GM06990 (cell line): Measurements from ENCODE around the gene ZC3H18.

ENCODE experiments used
- DNase-seq: peaks from one replicate; pipeline ENCODE4 v3.0.0-alpha.2; 2011; ENCODE audit not compliant: insufficient read length; ENCODE audit errors: extremely low read depth
- H3K27me3 ChIP-seq: replicated peaks from 2 replicates; pipeline ENCODE4 v1.6.0; 2011; ENCODE audit warnings: low read length; ENCODE audit not compliant: control insufficient read depth, insufficient read depth
- H3K36me3 ChIP-seq: 2 replicates; pipeline ENCODE4 v1.5.1; 2011; ENCODE audit warnings: low read length; ENCODE audit not compliant: control insufficient read depth, insufficient read depth
- H3K4me3 ChIP-seq: replicated peaks from 2 replicates; pipeline ENCODE4 v1.5.1; 2011; ENCODE audit warnings: low read depth, mild to moderate bottlenecking, control low read depth, low read length
- TF ChIP-seq, protein P1 (sequence below): IDR thresholded peaks from 2 replicates; pipeline ENCODE4 v1.5.1; 2011; ENCODE audit warnings: low read length, control low read depth, mild to moderate bottlenecking, inconsistent platforms; ENCODE audit not compliant: insufficient read depth, poor library complexity, severe bottlenecking

ZC3H18 gene

DNA sequence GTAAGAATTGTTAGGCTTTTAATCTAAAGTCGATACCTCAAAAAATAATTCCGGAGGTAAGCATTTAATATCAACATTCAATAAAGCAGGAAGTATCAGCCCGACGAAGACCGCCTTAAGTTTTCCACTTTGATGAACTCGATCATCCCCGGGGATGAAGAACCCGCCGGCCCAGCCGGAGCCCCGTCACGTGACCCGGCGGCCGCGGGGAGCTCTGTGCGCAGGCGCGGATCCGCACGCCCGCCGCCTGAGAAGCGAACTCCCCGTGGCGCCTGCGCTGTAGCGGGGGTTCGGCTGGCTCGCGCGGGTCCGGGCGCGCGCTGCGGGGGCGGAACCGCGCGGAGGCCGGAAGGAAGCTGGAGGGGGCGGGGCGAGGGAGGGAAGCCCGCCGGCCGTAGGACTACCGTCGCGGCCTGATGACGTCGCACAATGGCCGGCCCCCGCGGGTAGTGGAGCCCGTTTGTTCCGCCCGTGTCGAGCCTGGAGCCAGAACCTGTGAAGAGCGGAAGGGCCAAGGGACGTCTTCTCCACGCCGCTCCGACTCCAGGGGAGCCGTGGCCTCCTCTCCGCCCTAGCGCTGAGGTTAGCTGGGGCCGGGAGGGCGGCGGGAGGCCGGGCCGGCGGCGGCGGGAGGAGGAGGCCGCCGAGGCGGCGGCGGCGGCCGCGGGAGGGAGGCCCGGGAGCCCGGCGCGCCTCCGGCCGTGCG is at the start of gene ZC3H18:
ZC3H18 (plus strand) TSS at position 419 of the 706 bp plus-strand sequence. CDS start 6,721 bp downstream, outside the sequence.
- Histone ChIP-seq H3K27me3 (no peaks in the 10 kb centered on the region), H3K4me3 (peak within 1 kb of the TSS; percentile 74), H3K36me3 (peaks cover 2% of the 10 kb centered on the region; the same call in 1 of the 2 replicates)
- TF ChIP-seq, protein P1, sequence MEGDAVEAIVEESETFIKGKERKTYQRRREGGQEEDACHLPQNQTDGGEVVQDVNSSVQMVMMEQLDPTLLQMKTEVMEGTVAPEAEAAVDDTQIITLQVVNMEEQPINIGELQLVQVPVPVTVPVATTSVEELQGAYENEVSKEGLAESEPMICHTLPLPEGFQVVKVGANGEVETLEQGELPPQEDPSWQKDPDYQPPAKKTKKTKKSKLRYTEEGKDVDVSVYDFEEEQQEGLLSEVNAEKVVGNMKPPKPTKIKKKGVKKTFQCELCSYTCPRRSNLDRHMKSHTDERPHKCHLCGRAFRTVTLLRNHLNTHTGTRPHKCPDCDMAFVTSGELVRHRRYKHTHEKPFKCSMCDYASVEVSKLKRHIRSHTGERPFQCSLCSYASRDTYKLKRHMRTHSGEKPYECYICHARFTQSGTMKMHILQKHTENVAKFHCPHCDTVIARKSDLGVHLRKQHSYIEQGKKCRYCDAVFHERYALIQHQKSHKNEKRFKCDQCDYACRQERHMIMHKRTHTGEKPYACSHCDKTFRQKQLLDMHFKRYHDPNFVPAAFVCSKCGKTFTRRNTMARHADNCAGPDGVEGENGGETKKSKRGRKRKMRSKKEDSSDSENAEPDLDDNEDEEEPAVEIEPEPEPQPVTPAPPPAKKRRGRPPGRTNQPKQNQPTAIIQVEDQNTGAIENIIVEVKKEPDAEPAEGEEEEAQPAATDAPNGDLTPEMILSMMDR = no peak
- DNase-seq = peak; percentile 97

GRCh38 chr16:88521674-88522073 is 48.5 kb upstream of the ZC3H18 start:
- H3K27me3 ChIP-seq = no peaks in the 10 kb centered on the region
- H3K4me3 ChIP-seq = no peak overlapping the region
- TF ChIP-seq, protein P1 = no peak
- no peaks in the 10 kb centered on the region for H3K36me3 ChIP-seq
- DNase-seq = no peak

GRCh38 chr16:88522276-88522949 is 47.8 kb upstream of the ZC3H18 start:
- TF ChIP-seq, protein P1 = no peak
- no peak for DNase-seq
- Histone ChIP-seq H3K27me3 (no peaks in the 10 kb centered on the region), H3K36me3 (no peaks in the 10 kb centered on the region), H3K4me3 (no peak overlapping the region)

- no peak overlapping the region for H3K4me3 ChIP-seq
- no peak for DNase-seq
These were observed 46.7 kb upstream of the ZC3H18 start for GRCh38 chr16:88523309-88524161.

DNA sequence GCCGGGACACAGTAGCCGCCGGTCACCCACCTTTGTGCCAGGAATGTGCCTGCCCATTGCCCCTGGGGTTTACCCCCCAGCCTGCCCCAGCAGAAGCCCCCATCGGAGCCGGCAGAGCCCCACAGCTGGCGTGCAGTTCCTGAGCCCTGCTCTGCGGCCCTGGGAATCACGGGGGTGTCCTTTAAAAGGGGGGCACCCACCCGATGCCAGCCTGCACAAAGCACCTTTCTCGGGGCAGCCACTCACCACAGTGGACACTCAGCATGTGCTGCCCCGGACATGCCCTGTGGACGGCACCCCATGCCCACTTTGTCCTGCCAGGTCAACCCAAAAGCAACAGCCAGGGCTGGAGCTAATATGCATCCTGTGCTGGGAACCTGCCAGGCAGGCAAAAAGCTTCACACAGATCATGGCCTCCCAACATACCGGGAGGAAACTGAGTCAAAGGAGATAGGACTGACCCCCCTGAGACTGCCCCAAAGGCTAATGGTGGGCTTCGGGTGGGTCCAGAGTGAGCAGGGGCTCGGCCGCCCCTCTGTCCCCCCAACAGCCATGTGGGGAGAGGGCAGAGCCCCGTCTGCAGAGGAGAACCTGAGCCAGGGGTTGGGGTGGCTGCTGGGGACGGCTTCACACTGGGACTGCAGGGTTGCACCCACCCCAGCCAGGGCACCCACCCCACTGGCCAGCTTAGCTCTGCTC is 45.8 kb upstream of the ZC3H18 start:
- Histone ChIP-seq H3K27me3 (no peaks in the 10 kb centered on the region), H3K36me3 (no peaks in the 10 kb centered on the region), H3K4me3 (no peak overlapping the region)
- DNase-seq = no peak
- TF ChIP-seq, protein P1 = no peak

More at GRCh38 chr16:88523309-88524161, 46.7 kb upstream of the ZC3H18 start:
- Histone ChIP-seq H3K36me3 (no peaks in the 10 kb centered on the region), H3K27me3 (no peaks in the 10 kb centered on the region)
- TF ChIP-seq, protein P1 = no peak
